Endodermal cell (in vitro differentiated cells): ENCODE measurements around the gene ALCAM. TPM values are rescaled to one million over a fixed set of nuclear protein-coding genes. Genes with fewer than 3 reads are reported as not detected.

Source experiments
- DNase-seq: peaks from one replicate; pipeline ENCODE4 v3.0.0-alpha.2; 2017
- H3K27ac ChIP-seq: 2 replicates; pipeline ENCODE4 v1.5.1; 2013; ENCODE audit warnings: mild to moderate bottlenecking, low read depth, low read length, moderate library complexity
- H3K27me3 ChIP-seq: 2 replicates; pipeline ENCODE4 v1.6.1; 2013; ENCODE audit warnings: mild to moderate bottlenecking, low read length, moderate library complexity; ENCODE audit not compliant: insufficient read depth, control insufficient read depth, poor library complexity, severe bottlenecking
- H3K36me3 ChIP-seq: 2 replicates; pipeline ENCODE4 v1.7.0; 2013; ENCODE audit warnings: mild to moderate bottlenecking, low read length, moderate library complexity; ENCODE audit not compliant: control insufficient read depth, insufficient read depth
- H3K4me1 ChIP-seq: one replicate; pipeline ENCODE4 v1.7.0; 2013; ENCODE audit warnings: low read length; ENCODE audit not compliant: control insufficient read depth, insufficient read depth
- H3K4me3 ChIP-seq: 2 replicates; pipeline ENCODE4 v1.5.1; 2013; ENCODE audit warnings: mild to moderate bottlenecking, low read length, moderate library complexity
- H3K9ac ChIP-seq: 2 replicates; pipeline ENCODE4 v1.6.1; 2013; ENCODE audit warnings: mild to moderate bottlenecking, low read length, moderate library complexity; ENCODE audit not compliant: poor library complexity, severe bottlenecking; ENCODE audit errors: extremely low read depth
- H3K9me3 ChIP-seq: 2 replicates; pipeline ENCODE4 v1.6.1; 2013; ENCODE audit warnings: mild to moderate bottlenecking, low read length, moderate library complexity; ENCODE audit not compliant: control insufficient read depth
- H3K27ac Mint-ChIP-seq: 2 replicates; pipeline ENCODE4 v1.8.0; 2020; ENCODE audit warnings: mixed read lengths
- H3K27me3 Mint-ChIP-seq: 2 replicates; pipeline ENCODE4 v1.8.0; 2021; ENCODE audit warnings: mild to moderate bottlenecking, mixed read lengths; ENCODE audit not compliant: insufficient read depth
- H3K36me3 Mint-ChIP-seq: 2 replicates; pipeline ENCODE4 v1.8.0; 2020; ENCODE audit warnings: low read depth, mixed read lengths
- H3K4me1 Mint-ChIP-seq: 2 replicates; pipeline ENCODE4 v1.8.0; 2020; ENCODE audit warnings: mixed read lengths
- H3K4me3 Mint-ChIP-seq: 2 replicates; pipeline ENCODE4 v1.8.0; 2020; ENCODE audit warnings: mild to moderate bottlenecking, moderate library complexity, mixed read lengths
- H3K9me3 Mint-ChIP-seq: 2 replicates; pipeline ENCODE4 v1.8.0; 2020; ENCODE audit warnings: mild to moderate bottlenecking, mixed read lengths
- WGBS, 2 experiments: methylation state at CpG; one replicate each; pipeline versions ENCODE4 v1.1.5 to v1.1.7; 2013; ENCODE audit warnings: missing lambda C conversion rate in 2 of 2, mixed read lengths in 1 of 2; ENCODE audit not compliant: insufficient coverage in 1 of 2, insufficient read length in 1 of 2; 5-methylcytosine and 5-hydroxymethylcytosine counted together
- total RNA-seq, 2 donors: library from RNA; stranded (reverse); fragmentation: NEBNext Ultra II Directional in 1 of 2; extraction: Animal tissue kit (Norgen Biotek cat#: 25700) in 1 of 2; gene quantifications; 2 replicates in 1 of 2; 3 replicates in 1 of 2; pipeline ENCODE4 v1.2.1, GENCODE V29; 2021
- TF ChIP-seq, protein P1 (sequence below): fragments of 200-600 bp; sonication (generic); conservative IDR thresholded peaks from 2 replicates; pipeline ENCODE4 v1.5.0; 2021; ENCODE audit warnings: antibody characterized with exemption, mild to moderate bottlenecking

The ALCAM gene
- total RNA-seq, 2 donors from 2014 or later, result 19.3 to 36.5 TPM

DNA sequence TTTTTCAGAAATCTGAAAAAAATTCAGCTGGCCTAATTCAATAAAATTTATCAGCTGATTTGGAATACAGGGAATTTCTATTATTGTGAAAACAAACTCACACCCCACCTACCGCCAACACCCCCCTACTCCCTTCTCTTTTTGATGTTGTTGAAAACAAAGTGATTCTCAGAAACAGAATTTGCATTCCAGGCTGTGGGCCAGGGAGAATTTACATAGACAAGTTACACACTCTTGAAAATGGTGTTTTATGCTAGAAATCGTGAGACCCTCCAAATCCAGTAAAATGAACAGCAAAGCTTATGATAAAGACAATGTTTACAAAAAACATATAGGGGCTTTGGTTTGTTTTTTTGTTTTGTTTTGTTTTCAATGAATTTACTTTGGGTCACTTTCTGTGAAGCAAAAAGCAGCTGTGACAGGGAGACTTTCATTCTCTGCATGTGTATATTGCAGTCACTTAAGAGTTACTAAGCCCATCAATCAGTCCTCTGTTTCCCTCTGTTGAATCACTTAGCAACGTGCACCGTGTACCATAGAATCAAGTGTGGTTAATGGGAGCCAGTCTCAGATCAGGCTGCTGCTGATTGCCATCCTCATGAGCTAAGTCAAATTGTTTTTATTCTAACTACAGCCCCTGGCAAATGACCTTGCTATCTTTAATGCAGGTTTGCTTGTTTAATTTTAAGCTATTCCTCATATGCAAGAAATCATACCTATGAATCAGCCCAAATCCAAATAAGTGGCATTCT lies 159.8 kb downstream of the ALCAM start:
- no peaks in the 10 kb centered on the region for H3K27me3 ChIP-seq
- whole genome bisulfite sequencing, 2 experiments, result 46 to 79% methylated on average over 2 to 4 of the region's 4 CpGs
- H3K27me3 Mint-ChIP-seq, result no peaks in the 10 kb centered on the region
- H3K9me3 Mint-ChIP-seq, result no peaks in the 10 kb centered on the region
- peaks cover 2% of the 10 kb centered on the region for H3K36me3 Mint-ChIP-seq
- H3K27ac ChIP-seq, result peak overlapping the region; percentile 83
- H3K27ac Mint-ChIP-seq, result no peak overlapping the region
- H3K4me3 ChIP-seq, result no peak overlapping the region
- H3K9me3 ChIP-seq, result no peaks in the 10 kb centered on the region
- no peak overlapping the region for H3K9ac ChIP-seq
- no peak for DNase-seq
- no peak overlapping the region for H3K4me3 Mint-ChIP-seq
- H3K4me1 Mint-ChIP-seq, result peaks cover 4% of the 10 kb centered on the region
- H3K36me3 ChIP-seq, result no peaks in the 10 kb centered on the region
- no peaks in the 10 kb centered on the region for H3K4me1 ChIP-seq
- TF ChIP-seq, protein P1, sequence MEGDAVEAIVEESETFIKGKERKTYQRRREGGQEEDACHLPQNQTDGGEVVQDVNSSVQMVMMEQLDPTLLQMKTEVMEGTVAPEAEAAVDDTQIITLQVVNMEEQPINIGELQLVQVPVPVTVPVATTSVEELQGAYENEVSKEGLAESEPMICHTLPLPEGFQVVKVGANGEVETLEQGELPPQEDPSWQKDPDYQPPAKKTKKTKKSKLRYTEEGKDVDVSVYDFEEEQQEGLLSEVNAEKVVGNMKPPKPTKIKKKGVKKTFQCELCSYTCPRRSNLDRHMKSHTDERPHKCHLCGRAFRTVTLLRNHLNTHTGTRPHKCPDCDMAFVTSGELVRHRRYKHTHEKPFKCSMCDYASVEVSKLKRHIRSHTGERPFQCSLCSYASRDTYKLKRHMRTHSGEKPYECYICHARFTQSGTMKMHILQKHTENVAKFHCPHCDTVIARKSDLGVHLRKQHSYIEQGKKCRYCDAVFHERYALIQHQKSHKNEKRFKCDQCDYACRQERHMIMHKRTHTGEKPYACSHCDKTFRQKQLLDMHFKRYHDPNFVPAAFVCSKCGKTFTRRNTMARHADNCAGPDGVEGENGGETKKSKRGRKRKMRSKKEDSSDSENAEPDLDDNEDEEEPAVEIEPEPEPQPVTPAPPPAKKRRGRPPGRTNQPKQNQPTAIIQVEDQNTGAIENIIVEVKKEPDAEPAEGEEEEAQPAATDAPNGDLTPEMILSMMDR, result no peak

DNA sequence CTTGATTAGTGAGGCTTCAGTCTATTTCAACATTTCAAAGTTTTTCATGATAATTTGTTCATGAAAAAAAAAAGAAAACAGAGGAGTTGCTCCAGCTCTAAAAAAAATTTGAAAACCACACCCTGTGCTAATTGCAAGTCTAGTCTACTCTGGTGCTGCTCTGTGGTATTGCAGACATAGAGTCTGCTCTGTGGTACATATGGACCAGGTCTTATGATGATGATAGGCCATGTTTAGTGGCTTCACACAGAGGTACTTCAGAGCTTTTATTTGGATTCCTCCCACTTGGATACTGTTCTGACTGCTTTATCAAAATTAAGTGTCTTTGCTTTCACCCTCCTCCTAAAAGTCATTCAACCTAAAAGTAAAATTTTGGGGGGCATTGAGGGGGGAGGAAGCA lies 160.8 kb downstream of the ALCAM start:
- Histone ChIP-seq H3K27ac (no peak overlapping the region), H3K36me3 (no peaks in the 10 kb centered on the region), H3K9me3 (no peaks in the 10 kb centered on the region), H3K4me3 (no peak overlapping the region), H3K9ac (no peak overlapping the region), H3K4me1 (no peaks in the 10 kb centered on the region), H3K27me3 (no peaks in the 10 kb centered on the region)
- Mint-ChIP-seq H3K4me1 (peaks cover 4% of the 10 kb centered on the region), H3K9me3 (no peaks in the 10 kb centered on the region), H3K27ac (no peak overlapping the region), H3K27me3 (no peaks in the 10 kb centered on the region), H3K36me3 (peaks cover 2% of the 10 kb centered on the region), H3K4me3 (no peak overlapping the region)
- no peak for DNase-seq
- TF ChIP-seq, protein P1, result no peak

DNA sequence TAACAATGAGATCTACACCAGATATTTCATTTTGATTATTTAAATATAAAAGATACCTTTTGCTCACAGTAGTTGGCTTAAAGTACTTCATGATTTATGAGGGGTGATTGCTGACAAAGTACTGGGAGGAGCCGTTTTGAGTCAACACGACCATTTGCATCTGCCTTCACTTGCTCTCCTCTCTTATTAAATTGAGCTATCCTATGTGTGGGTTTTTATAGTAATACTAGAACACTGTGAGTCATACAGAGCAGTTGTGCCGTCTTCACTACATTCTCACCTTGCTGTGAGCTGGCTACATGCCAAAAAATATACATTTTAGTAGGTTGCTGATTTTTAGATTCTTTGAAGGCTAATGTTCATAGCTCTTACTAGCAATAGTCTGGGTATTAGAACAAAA lies 161.2 kb downstream of the ALCAM start:
- Histone ChIP-seq H3K4me3 (no peak overlapping the region), H3K9me3 (no peaks in the 10 kb centered on the region), H3K27ac (no peak overlapping the region), H3K9ac (no peak overlapping the region), H3K4me1 (no peaks in the 10 kb centered on the region), H3K27me3 (no peaks in the 10 kb centered on the region), H3K36me3 (no peaks in the 10 kb centered on the region)
- Mint-ChIP-seq H3K9me3 (no peaks in the 10 kb centered on the region), H3K4me1 (peaks cover 4% of the 10 kb centered on the region), H3K4me3 (no peak overlapping the region), H3K27ac (no peak overlapping the region), H3K36me3 (peaks cover 2% of the 10 kb centered on the region), H3K27me3 (no peaks in the 10 kb centered on the region)
- 86% methylated on average over 3 of the region's 3 CpGs; no CpG with 5 or more reads in 1 of the 2 experiments for WGBS, 2 experiments
- TF ChIP-seq, protein P1, result no peak
- no peak for DNase-seq
